HepG2 (cell line): ENCODE results near the gene SPON2. TPM values are rescaled to one million over a fixed set of nuclear protein-coding genes. Genes with fewer than 3 reads are reported as not detected.

ENCODE experiments used
- ATAC-seq: fragments of 200-7000 bp; cut with Tn5 transposase; 3 replicates; pipeline ENCODE4 v1.9.1; 2020; ENCODE audit warnings: mild to moderate bottlenecking, moderate library complexity
- BruUV-seq: library from RNA; stranded (reverse); fragments of 400-500 nt; replicated peaks from 2 replicates; lab custom pipeline; 2021; lab: Mats Ljungman, UMichigan
- CTCF ChIA-PET: fragments of 300-600 bp; formaldehyde crosslinking; extraction: SDS; loops from one replicate; lab custom pipeline; 2021; ENCODE audit warnings: low total read pairs, inconsistent platforms, low intra/inter-chr PET ratio; lab: Yijun Ruan, JAX
- POLR2A ChIA-PET: fragments of 350-600 bp; sonication (Branson Sonifier 250); formaldehyde crosslinking; loops from one replicate; lab custom pipeline; 2020; ENCODE audit warnings: antibody characterized with exemption, inconsistent platforms; lab: Yijun Ruan, JAX
- DNase-seq: peaks from one replicate; pipeline ENCODE4 v3.0.0-alpha.2; 2015; ENCODE audit warnings: low spot score
- FAIRE-seq: peaks from 3 replicates; lab custom pipeline; 2011; peaks lifted over from hg19 to GRCh38; lab: Jason Lieb, UNC
- H2AFZ ChIP-seq: one replicate; pipeline ENCODE4 v1.6.1; 2011; ENCODE audit warnings: low read length, inconsistent platforms
- H3K27ac ChIP-seq: fragments of 300-600 bp; 3 replicates; pipeline ENCODE4 v1.8.0; 2011; ENCODE audit warnings: mixed run types, mild to moderate bottlenecking, mixed read lengths, low read length, inconsistent platforms; ENCODE audit not compliant: insufficient read depth; ENCODE audit errors: extremely low read length
- H3K27me3 ChIP-seq, 2 experiments: fragments of 200-600 bp in 1 of 2; 2 replicates in 1 of 2; 3 replicates in 1 of 2; pipeline versions ENCODE4 v1.6.0 to v1.8.0; 2011; ENCODE audit warnings: low read length in 2 of 2, mild to moderate bottlenecking in 2 of 2, moderate library complexity in 2 of 2, inconsistent platforms in 1 of 2; ENCODE audit not compliant: insufficient read depth in 2 of 2, control insufficient read depth in 1 of 2
- H3K36me3 ChIP-seq, 2 experiments: fragments of 200-600 bp in 1 of 2; replicated peaks in 1 of 2; 2 replicates in 1 of 2; 3 replicates in 1 of 2; pipeline versions ENCODE4 v1.5.1 to v1.8.0; 2011; ENCODE audit warnings: low read length in 2 of 2, inconsistent platforms in 1 of 2; ENCODE audit not compliant: insufficient read depth in 2 of 2, control insufficient read depth in 1 of 2
- H3K4me1 ChIP-seq: 2 replicates; pipeline ENCODE4 v1.5.1; 2012; ENCODE audit warnings: low read length, inconsistent platforms; ENCODE audit not compliant: insufficient read depth
- H3K4me2 ChIP-seq: 2 replicates; pipeline ENCODE4 v1.6.0; 2011; ENCODE audit warnings: low read depth, low read length, inconsistent platforms
- H3K4me3 ChIP-seq, 3 experiments: fragments of 200-600 bp in 1 of 3; sonication (generic), shearing (Covaris generic) in 1 of 3; replicated peaks in 1 of 3; 2 replicates each; pipeline ENCODE4 v1.5.1; 2011 to 2016; ENCODE audit warnings: low read length in 3 of 3, inconsistent platforms in 2 of 3, low read depth in 2 of 3, mild to moderate bottlenecking in 2 of 3, control low read depth in 1 of 3, mixed read lengths in 1 of 3; ENCODE audit not compliant: insufficient read depth in 1 of 3
- H3K79me2 ChIP-seq: one replicate; pipeline ENCODE4 v1.6.1; 2011; ENCODE audit warnings: low read length, inconsistent platforms; ENCODE audit not compliant: insufficient read depth
- H3K9ac ChIP-seq: 2 replicates; pipeline ENCODE4 v1.6.0; 2011; ENCODE audit warnings: mild to moderate bottlenecking, low read depth, low read length, inconsistent platforms; ENCODE audit not compliant: insufficient read depth
- H3K9me3 ChIP-seq: 2 replicates; pipeline ENCODE4 v1.5.1; 2012; ENCODE audit warnings: mild to moderate bottlenecking, low read length
- H4K20me1 ChIP-seq: 2 replicates; pipeline ENCODE4 v1.6.0; 2011; ENCODE audit warnings: inconsistent platforms, mild to moderate bottlenecking, low read length, moderate library complexity; ENCODE audit not compliant: insufficient read depth
- HMGA1 ChIP-seq: sonication (generic); formaldehyde crosslinking; conservative IDR thresholded peaks from 2 replicates; pipeline ENCODE4 v1.4.0; 2020; ENCODE audit warnings: missing genetic modification reagents
- HMGXB3 ChIP-seq: sonication (generic); formaldehyde crosslinking; IDR thresholded peaks from 2 replicates; pipeline ENCODE4 v1.4.0; 2020; ENCODE audit warnings: missing genetic modification reagents, borderline replicate concordance
- TRAFD1 ChIP-seq: sonication (generic); formaldehyde crosslinking; IDR thresholded peaks from 2 replicates; pipeline ENCODE4 v1.5.1; 2020; ENCODE audit warnings: missing genetic modification reagents, mild to moderate bottlenecking, borderline replicate concordance
- ZNF20 ChIP-seq: sonication (generic); formaldehyde crosslinking; IDR thresholded peaks from 2 replicates; pipeline ENCODE4 v1.4.0; 2020; ENCODE audit warnings: mild to moderate bottlenecking, moderate library complexity, missing genetic modification reagents
- ZNF703 ChIP-seq: sonication (generic); formaldehyde crosslinking; IDR thresholded peaks from 2 replicates; pipeline ENCODE4 v1.5.1; 2020; ENCODE audit warnings: missing genetic modification reagents, mild to moderate bottlenecking, moderate library complexity, borderline replicate concordance
- WGBS: methylation state at CpG from one replicate; pipeline ENCODE4 v1.1.6; 2017; ENCODE audit warnings: low lambda C conversion rate; 5-methylcytosine and 5-hydroxymethylcytosine counted together
- in situ Hi-C: cut with HindIII; loops from 2 replicates; pipeline ENCODE4 v1.10.0; 2017; ENCODE audit warnings: low pct_unique_long_range_greater_than_20kb; ENCODE audit not compliant: extremely low pct_ligation_motif_present
- intact Hi-C: fragments of 100-400 bp; cut with micrococcal nuclease; formaldehyde crosslinking; loops from one replicate; pipeline ENCODE4 v1.10.0; 2022; ENCODE audit not compliant: unreplicated experiment
- polyA plus RNA-seq, 8 experiments: library from polyadenylated mRNA; depleted of rRNA in 3 of 8; stranded (reverse) in 7 of 8; unstranded in 1 of 8; fragments of >200 nt; fragmentation: Illumina TruSeq in 4 of 8; extraction: Trizol in 4 of 8; gene quantifications; 2 replicates each; pipeline versions ENCODE4 v1.2.1 to v1.2.3, GENCODE V29; 2011 to 2016; ENCODE audit warnings: low read depth in 4 of 8, missing spikeins in 1 of 8, mixed read lengths in 1 of 8; ENCODE audit not compliant: insufficient read depth in 1 of 8
- total RNA-seq, 5 experiments: library from RNA; depleted of rRNA; stranded (reverse); fragments of >200 nt; fragmentation: Illumina TruSeq; extraction: Trizol; gene quantifications; 2 replicates each; pipeline ENCODE4 v1.2.3, GENCODE V29; 2016; ENCODE audit warnings: low read depth in 1 of 5

The SPON2 gene
- total and polyA plus RNA-seq, 2 of the 13 experiments (the other 11 are each of a cell fraction or from before 2014, with no cell fraction given): 17.4 to 55.2 TPM

- no peak for FAIRE-seq
- TF ChIP-seq TRAFD1 (CRISPR knock-in tag) (no peak), ZNF20 (CRISPR knock-in tag) (no peak), ZNF703 (CRISPR knock-in tag) (no peak), HMGA1 (CRISPR knock-in tag) (no peak), HMGXB3 (CRISPR knock-in tag) (no peak)
- BruUV-seq: no TSS peak
Measured at GRCh38 chr4:1139860-1140259, 32.5 kb downstream of the SPON2 start.

More at GRCh38 chr4:1139860-1140259, 32.5 kb downstream of the SPON2 start:
- no peak overlapping the region for H3K9ac ChIP-seq
- 4% methylated on average over 1 of the region's 1 CpG for WGBS
- no peak overlapping the region for H3K27ac ChIP-seq
- no peak overlapping the region for H3K4me3 ChIP-seq
- no peaks in the 10 kb centered on the region for H3K4me1 ChIP-seq
- H3K36me3 ChIP-seq: no peaks in the 10 kb centered on the region
- H3K79me2 ChIP-seq: no peaks in the 10 kb centered on the region
- ChIA-PET POLR2A (no interaction called here), CTCF (no interaction called here)
- H3K27me3 ChIP-seq: peaks cover 2 to 12% of the 10 kb centered on the region in 2 experiments; a peak in 2 of 5 replicates
- no peak overlapping the region for H3K4me2 ChIP-seq
- intact Hi-C loops: no loop called here
- no peak overlapping the region for H2AFZ ChIP-seq
- DNase-seq (no peak), ATAC-seq (no peak)
- in situ Hi-C loops: no loop called here
- no peaks in the 10 kb centered on the region for H4K20me1 ChIP-seq
- no peaks in the 10 kb centered on the region for H3K9me3 ChIP-seq
